IMR-90 (cell line): Measurements from ENCODE around the gene IPMK.

Experiments
- CTCF ChIP-seq: conservative IDR thresholded peaks from 2 replicates; pipeline ENCODE4 v1.5.1; 2012; ENCODE audit warnings: mild to moderate bottlenecking, low read depth, low read length, improper control_type of control experiment
- FOS ChIP-seq: fragments of 150-350 bp; IDR thresholded peaks from 2 replicates; pipeline ENCODE4 v1.6.1; 2016; ENCODE audit warnings: low read depth, low read length
- MAFK ChIP-seq: IDR thresholded peaks from 2 replicates; pipeline ENCODE4 v1.6.1; 2012; ENCODE audit warnings: low read depth, low read length, improper control_type of control experiment
- POLR2A ChIP-seq: IDR thresholded peaks from 2 replicates; pipeline ENCODE4 v1.6.1; 2012; ENCODE audit warnings: mild to moderate bottlenecking, low read depth, low read length

GRCh38 chr10:58220769-58221451 lies 46.8 kb downstream of the IPMK start:
- TF ChIP-seq MAFK (no peak), FOS (no peak), CTCF (no peak), POLR2A (no peak)
